GM12873 (cell line): Measurements from ENCODE around the gene GOLGA8A.

Experiments used
- CTCF ChIP-seq: IDR thresholded peaks from 2 replicates; pipeline ENCODE4 v1.5.1; 2012; ENCODE audit warnings: low read depth, mild to moderate bottlenecking, moderate library complexity, low read length, control low read depth; ENCODE audit not compliant: insufficient read depth; ENCODE audit errors: missing control alignments

GOLGA8A gene

GRCh38 chr15:34461730-34462129 lies 24.1 kb upstream of the GOLGA8A start:
- TF ChIP-seq CTCF, result no peak

DNA sequence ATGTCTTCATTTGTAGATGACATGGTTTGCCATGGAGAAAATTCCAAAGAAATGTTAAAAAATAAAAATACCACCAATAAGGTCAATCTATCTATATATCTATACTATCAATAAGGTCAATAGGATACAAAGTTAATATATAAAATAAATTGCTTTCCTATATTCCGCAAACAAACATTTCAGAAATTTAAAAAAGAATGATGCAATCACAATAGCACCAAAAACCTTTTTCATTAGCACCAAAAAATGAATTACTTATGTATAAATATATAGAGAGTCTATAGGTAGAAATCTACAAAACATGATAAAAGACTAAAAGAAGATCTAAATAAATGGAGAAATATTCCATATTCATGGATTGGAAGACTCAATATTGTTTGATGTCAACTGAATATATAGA lies 22.8 kb upstream of the GOLGA8A start:
- no peak for TF ChIP-seq CTCF

GRCh38 chr15:34456658-34457057 lies 19.1 kb upstream of the GOLGA8A start:
- TF ChIP-seq CTCF, result no peak

GRCh38 chr15:34442891-34443290 lies 5.3 kb upstream of the GOLGA8A start:
- TF ChIP-seq CTCF, result no peak

DNA sequence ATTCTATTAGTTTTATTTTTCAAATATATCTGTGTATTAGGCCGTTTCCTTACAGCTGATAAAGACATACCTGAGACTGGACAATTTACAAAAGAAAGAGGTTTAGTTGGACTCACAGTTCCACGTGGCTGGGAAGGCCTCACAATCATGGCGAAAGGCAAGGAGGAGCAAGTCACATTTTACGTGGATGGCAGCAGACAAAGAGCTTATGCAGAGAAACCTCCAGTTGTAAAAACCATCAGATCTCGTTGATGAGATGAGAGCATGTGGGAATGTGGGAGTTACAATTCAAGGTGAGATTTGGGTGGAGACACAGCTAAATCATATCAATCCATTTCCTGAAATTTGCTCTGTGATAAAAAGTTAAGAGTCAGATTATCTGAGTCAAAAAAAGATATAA lies 2.3 kb upstream of the GOLGA8A start:
- no peak for TF ChIP-seq CTCF

- TF ChIP-seq CTCF, result peak; percentile 12
Observed at GRCh38 chr15:34436956-34437442, 609 bp downstream of the GOLGA8A start.

DNA sequence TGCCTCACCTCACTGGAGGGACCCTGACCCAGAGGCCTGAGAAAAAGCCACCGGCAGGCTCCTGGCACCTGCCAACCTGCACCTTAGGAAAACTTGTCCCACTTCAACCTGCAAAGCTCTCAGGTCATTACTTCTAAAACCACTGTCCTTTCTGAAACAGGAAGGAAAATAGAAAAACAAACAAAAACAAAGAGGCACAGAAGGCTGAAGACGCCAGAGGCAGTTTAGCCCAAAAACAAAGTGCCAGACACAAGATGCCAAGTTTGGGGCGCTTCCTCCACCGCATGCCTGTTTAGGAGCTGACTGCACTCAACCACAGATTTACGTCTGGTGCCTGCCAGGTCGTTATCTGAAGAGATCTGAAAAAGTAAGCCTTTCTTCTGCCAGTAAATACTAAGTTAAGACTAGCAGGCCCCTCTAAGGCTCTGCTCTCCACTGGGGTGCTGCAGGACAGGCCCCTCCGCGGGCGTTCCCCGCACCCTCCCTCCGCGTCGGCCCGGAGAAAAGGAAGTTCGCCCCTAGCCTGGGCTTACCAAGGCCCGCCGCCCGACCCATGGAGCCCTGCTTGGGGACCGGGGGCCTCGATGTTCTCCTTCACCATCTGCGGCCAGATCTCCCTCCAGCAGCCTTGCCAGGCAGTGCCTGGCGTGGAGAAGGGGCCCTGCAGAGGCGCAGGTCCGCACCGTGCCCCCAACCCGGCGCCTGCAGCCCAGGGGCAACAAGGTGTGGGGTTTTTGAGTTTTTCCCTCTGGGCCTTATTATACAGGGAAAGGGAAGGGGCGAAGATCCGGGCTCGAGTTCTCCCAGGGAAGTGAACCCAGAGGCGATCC lies 1.3 kb downstream of the GOLGA8A start:
- TF ChIP-seq CTCF, result no peak
